Natural killer cell (primary cell): ENCODE data around the gene STIP1. TPM values are rescaled to one million over a fixed set of nuclear protein-coding genes. Genes with fewer than 3 reads are reported as not detected.

Source experiments
- ATAC-seq, 3 donors: fragments of 150-1000 bp in 2 of 3; fragments of 200-7000 bp in 1 of 3; cut with Tn5 transposase; 1 replicate in 1 of 3; 2 replicates in 2 of 3; pipeline ENCODE4 v1.10.0; 2021; ENCODE audit warnings: mild to moderate bottlenecking in 2 of 3, moderate library complexity in 2 of 3
- DNase-seq, 2 donors: peaks; one replicate each; pipeline versions ENCODE4 v3.0.0 to v3.0.0-alpha.2; 2013 to 2021; ENCODE audit warnings: mixed read lengths in 1 of 2
- H3K27ac ChIP-seq: one replicate; pipeline ENCODE4 v1.5.1; 2013; ENCODE audit warnings: mild to moderate bottlenecking, low read length
- H3K27me3 ChIP-seq: one replicate; pipeline ENCODE4 v1.6.1; 2013; ENCODE audit warnings: low read length; ENCODE audit not compliant: control insufficient read depth, insufficient read depth
- H3K36me3 ChIP-seq: one replicate; pipeline ENCODE4 v1.6.1; 2013; ENCODE audit warnings: low read length; ENCODE audit not compliant: control insufficient read depth, insufficient read depth
- H3K4me1 ChIP-seq: one replicate; pipeline ENCODE4 v1.6.1; 2013; ENCODE audit warnings: low read length; ENCODE audit not compliant: control insufficient read depth, insufficient read depth
- H3K4me3 ChIP-seq: one replicate; pipeline ENCODE4 v1.5.1; 2013; ENCODE audit warnings: low read length
- H3K9me3 ChIP-seq: one replicate; pipeline ENCODE4 v1.6.1; 2013; ENCODE audit warnings: low read length; ENCODE audit not compliant: control insufficient read depth, insufficient read depth
- H3K27ac Mint-ChIP-seq, 2 donors: one replicate each; pipeline ENCODE4 v1.8.0; 2022; ENCODE audit warnings: mild to moderate bottlenecking in 2 of 2, mixed read lengths in 2 of 2, moderate library complexity in 1 of 2
- H3K27me3 Mint-ChIP-seq, 2 donors: one replicate each; pipeline ENCODE4 v1.8.0; 2022; ENCODE audit warnings: low read depth in 2 of 2, mixed read lengths in 2 of 2
- H3K36me3 Mint-ChIP-seq: one replicate; pipeline ENCODE4 v1.8.0; 2022; ENCODE audit warnings: mixed read lengths
- H3K4me1 Mint-ChIP-seq, 2 donors: one replicate each; pipeline ENCODE4 v1.8.0; 2022; ENCODE audit warnings: mixed read lengths in 2 of 2
- H3K4me3 Mint-ChIP-seq: one replicate; pipeline ENCODE4 v1.8.0; 2022; ENCODE audit warnings: mild to moderate bottlenecking, moderate library complexity, mixed read lengths
- H3K9me3 Mint-ChIP-seq, 2 donors: one replicate each; pipeline ENCODE4 v1.8.0; 2022; ENCODE audit warnings: mixed read lengths in 2 of 2
- CTCF ChIP-seq: fragments of 200-600 bp; IDR thresholded peaks from one replicate; pipeline ENCODE4 v1.8.0; 2022; ENCODE audit warnings: antibody characterized with exemption
- WGBS: methylation state at CpG from one replicate; pipeline ENCODE4 v1.1.7; 2013; ENCODE audit warnings: missing lambda C conversion rate; ENCODE audit not compliant: insufficient coverage; 5-methylcytosine and 5-hydroxymethylcytosine counted together
- intact Hi-C: fragments of 100-400 bp; cut with micrococcal nuclease; formaldehyde crosslinking; loops from one replicate; pipeline ENCODE4 v1.14.2; 2022
- total RNA-seq, 4 donors: library from RNA; stranded (reverse); fragments of 120-200 nt in 1 of 4; gene quantifications; one replicate each; pipeline versions ENCODE4 v1.2.3 to v1.2.4, GENCODE V29; 2013 to 2022

The STIP1 gene
- total RNA-seq, 3 donors from 2014 or later (not counting 1 experiment from before 2014, with no cell fraction given) = 80.9 to 110 (median 85.1) TPM

GRCh38 chr11:64186492-64187165 lies 658 bp downstream of the STIP1 start:
- H3K36me3 ChIP-seq = no peaks in the 10 kb centered on the region
- Mint-ChIP-seq H3K4me3 (no peak overlapping the region), H3K27me3 (no peaks in the 10 kb centered on the region), H3K4me1 (peaks cover 6 to 31% of the 10 kb centered on the region in 2 donors), H3K27ac (no peak overlapping the region), H3K9me3 (no peaks in the 10 kb centered on the region), H3K36me3 (no peaks in the 10 kb centered on the region)
- DNase-seq (peak in 1 of 2 donors; percentile 61), ATAC-seq (no peak)
- H3K27ac ChIP-seq = peak overlapping the region; percentile 46
- no peaks in the 10 kb centered on the region for H3K27me3 ChIP-seq
- peaks cover 15% of the 10 kb centered on the region for H3K4me1 ChIP-seq
- no peaks in the 10 kb centered on the region for H3K9me3 ChIP-seq
- WGBS = under 1% methylated on average over 48 of the region's 48 CpGs
- no peak overlapping the region for H3K4me3 ChIP-seq
- TF ChIP-seq CTCF = no peak
- intact Hi-C loops = loop anchor here (1.0 to 5.0 kb wide), 4 partner anchors 20 to 131 kb away; partner anchors contain the start of genes CATSPERZ, DNAJC4, FERMT3 and PRDX5

- H3K36me3 ChIP-seq = peaks cover 44% of the 10 kb centered on the region
- H3K4me3 Mint-ChIP-seq = no peak overlapping the region
- H3K27me3 Mint-ChIP-seq = no peaks in the 10 kb centered on the region
Observed at GRCh38 chr11:64192434-64192833, 6.5 kb downstream of the STIP1 start.

GRCh38 chr11:64196626-64197025 lies 10.7 kb downstream of the STIP1 start:
- Mint-ChIP-seq H3K36me3 (peaks cover 8% of the 10 kb centered on the region), H3K4me3 (no peak overlapping the region), H3K27me3 (no peaks in the 10 kb centered on the region), H3K4me1 (peaks cover 0 to 3% of the 10 kb centered on the region in 2 donors), H3K27ac (no peak overlapping the region), H3K9me3 (no peaks in the 10 kb centered on the region)
- Histone ChIP-seq H3K9me3 (no peaks in the 10 kb centered on the region), H3K27ac (no peak overlapping the region), H3K4me1 (no peaks in the 10 kb centered on the region), H3K36me3 (peaks cover 76% of the 10 kb centered on the region), H3K4me3 (no peak overlapping the region), H3K27me3 (no peaks in the 10 kb centered on the region)
- ATAC-seq (no peak), DNase-seq (no peak)
- 86% methylated on average over 9 of the region's 9 CpGs for WGBS
- TF ChIP-seq CTCF = no peak
- intact Hi-C loops = no loop called here

More at GRCh38 chr11:64192434-64192833, 6.5 kb downstream of the STIP1 start:
- intact Hi-C loops = no loop called here
- DNase-seq (no peak), ATAC-seq (no peak)
- Mint-ChIP-seq H3K4me1 (no peaks in the 10 kb centered on the region), H3K27ac (no peak overlapping the region), H3K9me3 (no peaks in the 10 kb centered on the region), H3K36me3 (peaks cover 7% of the 10 kb centered on the region)
- Histone ChIP-seq H3K4me3 (no peak overlapping the region), H3K27me3 (no peaks in the 10 kb centered on the region), H3K4me1 (peaks cover 3% of the 10 kb centered on the region), H3K27ac (no peak overlapping the region), H3K9me3 (no peaks in the 10 kb centered on the region)
- WGBS = 99% methylated on average over 5 of the region's 5 CpGs
- no peak for TF ChIP-seq CTCF

GRCh38 chr11:64198511-64198910 lies 12.5 kb downstream of the STIP1 start:
- Mint-ChIP-seq H3K36me3 (peaks cover 13% of the 10 kb centered on the region), H3K27ac (no peak overlapping the region), H3K9me3 (no peaks in the 10 kb centered on the region), H3K4me3 (no peak overlapping the region), H3K4me1 (peaks cover 0 to 5% of the 10 kb centered on the region in 2 donors), H3K27me3 (no peaks in the 10 kb centered on the region)
- intact Hi-C loops = no loop called here
- ATAC-seq (no peak), DNase-seq (no peak)
- Histone ChIP-seq H3K9me3 (no peaks in the 10 kb centered on the region), H3K27ac (no peak overlapping the region), H3K27me3 (no peaks in the 10 kb centered on the region), H3K4me1 (no peaks in the 10 kb centered on the region), H3K36me3 (peaks cover 87% of the 10 kb centered on the region), H3K4me3 (no peak overlapping the region)
- TF ChIP-seq CTCF = no peak
- WGBS = 76% methylated on average over 2 of the region's 2 CpGs
